GM21619 (cell line): ENCODE measurements around the gene HRK.

Experiments
- ATAC-seq: cut with Tn5 transposase; IDR thresholded peaks from one replicate; pipeline ENCODE4 v1.9.1; 2021; ENCODE audit not compliant: unreplicated experiment

The HRK gene

GRCh38 chr12:116881325-116881876, at the start of gene HRK:
Gene HRK (minus strand): TSS chr12:116881441. CDS start chr12:116881307, 134 bp downstream.
- ATAC-seq, result peak; percentile 15

GRCh38 chr12:116929885-116930284, 48.6 kb upstream of the HRK start:
- ATAC-seq, result no peak

- no peak for ATAC-seq
Observed at GRCh38 chr12:116928504-116928903, 47.3 kb upstream of the HRK start.

DNA sequence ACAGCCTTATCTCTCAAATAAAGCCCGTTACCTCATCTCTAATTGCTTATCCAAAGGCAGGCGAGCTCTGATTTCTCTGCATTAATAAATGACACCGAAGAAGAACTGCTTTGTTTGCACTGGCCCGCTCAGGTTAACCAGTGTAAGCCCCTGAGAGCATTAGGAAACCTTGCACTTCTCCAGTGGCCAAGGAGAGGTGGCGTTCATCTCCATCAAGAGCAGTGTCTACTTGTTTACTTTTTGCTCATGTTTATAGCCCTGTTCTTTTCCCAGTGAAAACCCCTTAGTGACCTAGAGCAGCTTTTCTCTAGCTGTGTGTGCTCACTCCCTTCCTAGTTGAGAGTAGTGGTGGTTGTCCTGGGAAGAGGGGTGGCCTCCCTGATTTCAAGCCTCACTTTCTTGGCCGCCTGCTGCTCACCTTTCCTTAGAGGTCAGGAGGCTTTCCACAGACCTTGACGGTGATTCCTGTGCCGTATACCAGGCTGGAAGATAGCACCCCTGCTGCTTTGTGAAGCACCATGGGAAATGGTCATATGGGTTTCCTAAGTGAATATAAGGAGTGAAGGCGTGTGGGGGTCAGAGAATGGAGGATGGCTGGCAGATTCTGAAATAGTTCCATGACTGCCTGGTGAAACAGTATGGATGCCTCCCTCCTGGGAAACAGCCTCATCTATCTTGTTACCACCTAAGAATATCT, 46.2 kb upstream of the HRK start:
- ATAC-seq, result no peak

DNA sequence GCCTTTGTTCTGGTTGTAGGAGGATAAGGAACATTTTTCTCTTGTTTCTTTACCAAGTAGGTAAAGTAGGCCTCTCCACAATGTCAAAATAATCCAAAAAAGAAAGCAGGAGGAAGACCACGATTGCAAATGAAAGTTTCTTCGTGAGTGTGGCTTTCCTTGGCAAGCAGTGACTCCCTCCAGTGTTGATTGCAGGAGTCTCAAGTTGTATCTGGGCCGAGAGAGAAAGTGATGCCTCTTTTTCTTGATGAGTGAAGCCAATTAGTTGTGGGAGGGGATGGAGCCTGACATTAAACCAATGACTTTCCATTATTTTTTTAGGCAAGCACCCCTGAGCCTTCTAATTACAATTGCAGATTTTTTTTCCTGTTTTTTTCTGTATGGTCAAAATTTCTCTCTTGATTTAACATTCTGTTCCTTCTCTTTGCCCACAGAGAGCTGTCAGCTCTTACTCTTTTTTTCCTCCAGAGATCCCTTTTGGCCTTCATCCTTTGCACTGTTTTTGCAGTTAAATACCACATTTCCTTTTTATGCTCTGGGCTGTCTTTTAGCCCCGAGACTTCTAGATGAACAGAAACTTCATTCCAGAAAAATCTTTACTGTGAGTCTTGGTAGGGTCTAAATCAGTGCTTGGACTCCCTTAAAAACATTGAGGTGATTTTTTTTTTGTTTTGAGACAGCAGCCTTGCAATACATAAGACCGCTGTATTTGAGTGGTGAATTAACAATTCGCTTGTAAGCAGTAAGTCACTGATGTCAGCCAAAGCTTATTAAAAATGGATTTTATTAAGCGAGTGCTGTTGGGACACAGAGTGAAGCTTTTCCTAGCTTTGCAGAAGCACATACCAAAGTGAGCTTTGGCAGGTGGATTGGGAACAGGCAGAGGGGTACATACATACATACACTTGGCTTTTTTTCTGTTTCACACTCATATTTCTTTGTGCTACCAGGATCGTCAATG, 45.3 kb upstream of the HRK start:
- ATAC-seq, result no peak

DNA sequence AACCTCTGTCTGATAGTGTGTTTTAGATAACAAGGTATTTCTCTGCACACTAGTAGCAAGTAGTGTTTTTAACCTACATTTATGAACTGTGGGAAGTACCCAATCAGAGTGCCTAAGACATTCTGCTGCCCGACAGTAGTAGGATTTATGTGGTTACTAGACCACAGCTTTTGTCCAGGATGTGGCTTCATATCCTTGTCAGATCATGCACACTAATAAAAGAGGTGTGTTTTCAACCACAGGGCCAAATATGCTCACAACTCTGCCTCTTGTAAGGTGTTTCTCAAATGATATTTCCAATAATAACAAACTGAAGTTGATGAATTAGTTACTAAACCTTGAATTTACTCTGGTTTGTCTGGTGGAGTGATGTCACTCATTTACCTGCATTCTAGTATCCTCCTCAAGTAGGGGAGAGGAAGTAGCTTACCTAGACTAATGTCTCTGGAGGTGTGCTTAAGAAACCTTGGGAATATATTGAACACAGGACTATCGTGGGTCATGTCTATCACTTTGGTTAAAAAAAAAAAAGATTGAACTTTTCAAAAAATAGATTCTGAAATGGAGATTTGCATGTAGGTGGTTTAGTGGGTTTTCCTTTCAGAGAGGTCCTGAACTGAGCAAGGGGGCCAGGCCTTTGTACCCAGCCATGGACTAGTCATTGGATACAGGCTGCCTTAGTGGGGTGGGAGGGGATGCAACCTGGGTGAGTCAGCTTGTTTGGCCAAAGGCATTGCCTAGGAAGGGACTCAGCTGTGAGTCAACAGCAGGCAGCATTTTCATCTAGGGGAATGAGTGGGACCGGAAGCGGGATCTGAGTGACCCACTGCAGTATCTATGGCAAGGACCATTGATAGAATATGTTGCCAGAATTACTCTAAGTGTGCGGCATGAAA, 43.6 kb upstream of the HRK start:
- ATAC-seq, result peak; percentile 85

DNA sequence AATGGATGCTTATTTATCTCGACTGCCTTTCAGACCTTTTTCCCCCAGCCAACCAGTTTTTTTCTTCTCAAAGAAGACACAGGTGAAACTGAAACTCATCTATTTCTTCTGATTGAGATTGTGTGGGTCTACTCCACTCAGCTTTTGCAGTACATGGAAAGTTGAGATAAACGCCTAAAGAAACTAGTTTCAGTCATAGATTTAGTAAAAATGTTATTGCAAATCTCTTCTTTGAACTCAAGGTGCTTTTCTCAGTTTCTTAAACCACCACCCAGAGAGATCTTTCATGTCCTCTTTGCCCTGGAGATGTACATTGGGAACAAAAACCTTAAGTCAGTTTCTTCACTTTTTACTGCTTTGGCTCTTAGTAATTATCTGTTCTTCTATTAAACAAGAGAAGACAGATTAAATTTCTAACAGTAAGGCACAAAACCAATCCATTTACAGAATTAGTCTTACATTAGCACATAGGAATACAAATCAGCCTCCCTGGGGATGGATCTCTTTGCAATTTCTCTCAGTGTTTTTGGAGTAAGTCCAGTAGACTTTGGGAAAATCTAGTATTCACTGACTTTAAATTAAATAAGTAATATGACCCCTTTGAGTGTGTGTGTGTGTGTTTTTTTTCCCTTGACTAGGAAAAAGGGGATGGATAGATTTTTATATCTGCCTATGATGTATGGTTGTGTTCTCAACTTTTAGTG, 41.1 kb upstream of the HRK start:
- peak; percentile 57 for ATAC-seq

- no peak for ATAC-seq
Observed at GRCh38 chr12:116920939-116921338, 39.7 kb upstream of the HRK start.

DNA sequence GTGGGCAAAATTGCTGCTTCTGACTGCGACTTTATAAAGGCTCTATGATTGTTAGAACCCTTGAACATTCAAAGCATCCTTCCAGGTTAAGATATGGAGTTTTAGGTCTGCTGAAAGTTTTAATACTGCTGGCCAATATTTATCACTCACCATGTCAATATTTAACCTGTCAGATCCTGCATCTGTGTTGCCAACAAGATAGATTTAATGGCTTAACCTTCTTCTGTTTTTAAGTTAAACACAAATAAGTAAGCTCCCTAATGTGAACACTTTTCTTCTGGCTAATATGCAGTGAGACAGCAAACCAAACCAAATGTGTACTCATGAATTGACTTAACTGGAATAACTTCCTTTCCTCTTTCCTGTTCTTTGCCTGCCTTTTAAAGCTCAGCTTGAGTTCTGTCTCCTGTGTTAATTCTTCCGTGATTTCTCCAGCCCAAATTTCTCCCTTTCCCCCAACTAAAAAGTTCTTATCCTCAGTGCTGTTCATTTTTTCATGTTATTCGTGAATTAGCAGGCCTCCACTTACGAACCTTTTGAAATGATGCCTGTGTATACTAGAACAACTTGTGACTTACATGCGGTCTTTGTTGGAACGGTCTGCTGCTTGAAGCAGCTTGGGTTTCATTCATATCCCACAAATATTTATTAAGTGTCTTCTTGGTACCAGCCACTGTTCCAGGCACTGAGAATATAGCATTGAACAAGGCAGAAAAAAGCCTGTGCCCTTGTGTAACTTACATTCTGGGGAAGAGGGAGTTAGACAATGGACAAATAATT, 38.7 kb upstream of the HRK start:
- no peak for ATAC-seq

- ATAC-seq, result no peak
Observed at GRCh38 chr12:116919247-116919661, 38.0 kb upstream of the HRK start.

GRCh38 chr12:116918464-116918863, 37.2 kb upstream of the HRK start:
- ATAC-seq, result no peak

- ATAC-seq, result peak; percentile 93
Observed at GRCh38 chr12:116916714-116917114, 35.5 kb upstream of the HRK start.

DNA sequence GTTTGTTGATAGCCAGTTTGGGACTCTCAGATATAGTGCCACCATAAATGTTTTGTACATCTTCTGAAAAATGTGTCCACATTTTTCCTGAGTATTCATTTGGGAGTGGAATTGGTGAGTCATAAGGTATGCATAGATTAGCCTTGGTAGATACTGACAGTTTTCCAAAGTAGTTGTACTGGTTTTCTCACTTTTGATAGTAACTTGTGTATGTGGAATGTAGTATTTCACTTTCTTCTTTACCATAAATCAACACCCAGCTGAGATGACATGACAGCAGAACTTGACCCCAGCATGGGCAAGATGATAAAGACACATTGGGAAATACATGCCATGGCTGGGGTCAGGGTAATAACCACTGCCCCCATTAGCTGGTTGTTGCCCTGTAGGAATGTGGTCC, 34.9 kb upstream of the HRK start:
- no peak for ATAC-seq

GRCh38 chr12:116915326-116915725, 34.1 kb upstream of the HRK start:
- no peak for ATAC-seq

GRCh38 chr12:116910645-116911451, 29.6 kb upstream of the HRK start, which contains the start of gene FBXW8:
Gene FBXW8 (plus strand): TSS chr12:116910950. CDS start chr12:116911038, 88 bp downstream.
- peak; percentile 94 for ATAC-seq

GRCh38 chr12:116910280-116910644, 29.0 kb upstream of the HRK start:
- ATAC-seq, result no peak

DNA sequence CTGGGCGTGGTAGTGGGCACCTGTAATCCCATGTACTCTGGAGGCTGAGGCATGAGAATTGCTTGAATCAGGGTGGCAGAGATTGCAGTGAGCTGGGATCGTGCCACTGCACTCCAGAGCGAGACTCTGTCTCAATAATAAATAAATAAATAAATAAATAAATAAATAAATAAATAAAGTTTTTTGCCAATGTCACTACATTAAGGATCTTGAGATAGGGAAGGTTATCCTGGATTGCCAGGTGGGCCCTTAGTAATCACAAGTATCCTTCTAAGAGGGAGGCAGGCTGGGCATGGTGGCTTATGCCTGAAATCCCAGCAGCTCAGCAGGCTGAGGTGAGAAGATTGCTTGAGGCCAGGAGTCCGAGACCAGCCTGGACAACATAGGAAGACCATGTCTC, 25.0 kb upstream of the HRK start:
- no peak for ATAC-seq

DNA sequence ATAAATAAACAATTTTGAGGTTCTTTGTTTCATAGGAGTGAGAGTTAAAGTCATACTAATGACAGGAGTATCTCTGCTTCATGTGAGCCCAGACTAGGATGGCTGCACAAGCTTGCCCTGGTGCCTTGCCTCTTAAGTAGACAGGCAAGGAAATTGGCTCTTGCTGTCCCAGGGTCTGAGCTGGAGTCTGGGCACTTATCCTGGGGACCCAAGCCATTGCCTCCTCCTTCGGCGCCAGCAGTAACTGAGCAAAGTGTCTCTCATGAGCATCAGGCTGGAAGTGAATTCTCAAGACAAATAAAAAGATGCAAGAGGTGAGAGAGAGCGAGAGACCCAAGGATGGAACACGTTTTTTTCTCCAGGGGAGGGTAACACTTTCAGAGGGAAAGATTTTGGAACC, 22.6 kb upstream of the HRK start:
- ATAC-seq, result no peak

- no peak for ATAC-seq
Observed at GRCh38 chr12:116901612-116902011, 20.4 kb upstream of the HRK start.
